ENCODE results near the gene FANCG. TPM values are rescaled to one million over a fixed set of nuclear protein-coding genes. Genes with fewer than 3 reads are reported as not detected.

FANCG gene
- total RNA-seq, 4 donors from 2014 or later = 11.6 to 23.4 (median 18.8) TPM

- TF ChIP-seq CTCF (IDR thresholded peaks at IDR 0.05) (no peak), POLR2A (IDR thresholded peaks at IDR 0.05) (peak in 3 of 4 donors; percentile 69 to 95 (median 90))
These were observed 7.1 kb downstream of the FANCG start, which contains the start of gene VCP for GRCh38 chr9:35072461-35073278. Gene VCP, minus strand, starts transcription at chr9:35072625. Its CDS starts 272 bp downstream, at chr9:35072353.

GRCh38 chr9:35071814-35072460, 7.8 kb downstream of the FANCG start:
- Histone ChIP-seq H3K9me3 (no peaks in the 10 kb centered on the region), H3K4me3 (peak overlapping the region; percentile 83 to 98 (median 94)), H3K4me1 (peaks cover 15 to 51% (median 36%) of the 10 kb centered on the region in 3 donors), H3K36me3 (peaks cover 12 to 41% (median 12%) of the 10 kb centered on the region in 3 donors), H3K27me3 (no peaks in the 10 kb centered on the region), H3K27ac (peak overlapping the region; percentile 99 to 100 (median 100))
- DNase-seq = peak; percentile 48
- intact Hi-C loops (cut with DNase I) = loop anchor here (10.0 kb wide), 1 partner anchor 77 kb away; no protein-coding TSS in a partner anchor
- TF ChIP-seq CTCF (IDR thresholded peaks at IDR 0.05) (peak in 3 of 6 experiments; percentile 10 to 40 (median 24)), POLR2A (IDR thresholded peaks at IDR 0.05) (peak in 2 of 4 donors; percentile 7 to 40)
- 0% methylated on average over 4 to 9 of the region's 79 CpGs for WGBS, 2 donors

More at GRCh38 chr9:35072461-35073278, 7.1 kb downstream of the FANCG start, which contains the start of gene VCP:
- 10 to 34% methylated on average over 8 to 19 of the region's 54 CpGs for WGBS, 2 donors
- intact Hi-C loops (cut with DNase I) = loop anchor here (10.0 kb wide), 1 partner anchor 78 kb away; no protein-coding TSS in a partner anchor
- Histone ChIP-seq H3K4me3 (peak within 1 kb of the TSS; percentile 83 to 98 (median 94)), H3K27me3 (no peaks in the 10 kb centered on the region), H3K36me3 (peaks cover 4 to 37% (median 5%) of the 10 kb centered on the region in 3 donors), H3K4me1 (peaks cover 15 to 44% (median 36%) of the 10 kb centered on the region in 3 donors), H3K9me3 (no peaks in the 10 kb centered on the region), H3K27ac (peak within 1 kb of the TSS; percentile 99 to 100 (median 100))
- DNase-seq = peak; percentile 92

- H3K4me3 ChIP-seq = peak overlapping the region; percentile 83 to 98 (median 94)
- 0 to 2% methylated on average over 17 to 20 of the region's 20 CpGs for WGBS, 2 donors
- intact Hi-C loops (cut with DNase I) = loop anchor here (10.0 kb wide), 1 partner anchor 76 kb away; no protein-coding TSS in a partner anchor
- H3K36me3 ChIP-seq = peaks cover 16 to 41% (median 20%) of the 10 kb centered on the region in 3 donors
- H3K27ac ChIP-seq = peak overlapping the region; percentile 99 to 100 (median 100)
- H3K27me3 ChIP-seq = no peaks in the 10 kb centered on the region
- DNase-seq = no peak
- no peak for TF ChIP-seq POLR2A (IDR thresholded peaks at IDR 0.05)
- TF ChIP-seq CTCF (IDR thresholded peaks at IDR 0.05) = no peak
- H3K4me1 ChIP-seq = peaks cover 15 to 53% (median 36%) of the 10 kb centered on the region in 3 donors
- no peaks in the 10 kb centered on the region for H3K9me3 ChIP-seq
These were observed 8.6 kb downstream of the FANCG start for GRCh38 chr9:35070823-35071813.

- Histone ChIP-seq H3K4me1 (peaks cover 15 to 53% (median 36%) of the 10 kb centered on the region in 3 donors), H3K4me3 (no peak overlapping the region), H3K27me3 (no peaks in the 10 kb centered on the region), H3K27ac (no peak overlapping the region), H3K9me3 (no peaks in the 10 kb centered on the region), H3K36me3 (peaks cover 31 to 45% (median 41%) of the 10 kb centered on the region in 3 donors)
- no peak for DNase-seq
- TF ChIP-seq POLR2A (IDR thresholded peaks at IDR 0.05) = no peak
- TF ChIP-seq CTCF (IDR thresholded peaks at IDR 0.05) = no peak
- intact Hi-C loops (cut with DNase I) = no loop called here
- WGBS, 2 donors = 67 to 82% methylated on average over 4 of the region's 4 CpGs
These were observed 10.7 kb downstream of the FANCG start for GRCh38 chr9:35069020-35069419.

Data from esophagus squamous epithelium (tissue), 5 donors.